Measurements from ENCODE around the gene MYO1F. TPM values are rescaled to one million over a fixed set of nuclear protein-coding genes. Genes with fewer than 3 reads are reported as not detected.

MYO1F gene
- total RNA-seq, 4 donors from 2014 or later, result 20.3 to 61.5 (median 21.7) TPM

DNA sequence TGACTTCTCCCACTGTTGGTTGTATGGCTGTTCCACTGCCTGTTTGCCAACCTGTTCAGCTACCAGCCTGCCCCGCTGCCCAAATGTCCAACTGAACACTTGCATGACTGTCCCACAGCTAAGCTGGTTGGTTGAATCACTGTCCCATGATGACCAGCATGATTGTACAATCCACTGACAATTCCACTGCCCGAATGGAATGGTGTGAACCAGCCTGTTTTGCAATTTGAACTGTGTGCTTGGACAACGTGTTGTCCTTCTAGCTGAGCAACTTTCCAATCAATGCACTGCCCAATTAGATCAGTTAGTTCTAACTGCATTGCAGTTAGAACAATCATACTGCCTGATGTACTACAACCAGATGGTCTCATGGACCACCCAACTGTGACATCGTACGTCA lies 24.6 kb upstream of the MYO1F start:
- 75 to 95% methylated on average over 5 of the region's 5 CpGs for WGBS, 2 donors
- Histone ChIP-seq H3K27me3 (no peaks in the 10 kb centered on the region), H3K4me1 (peaks cover 0 to 1% (median 0%) of the 10 kb centered on the region in 4 donors), H3K4me3 (no peak overlapping the region), H3K27ac (no peak overlapping the region), H3K9me3 (peaks cover 0 to 9% (median 0%) of the 10 kb centered on the region in 4 donors), H3K36me3 (peaks cover 0 to 88% (median 0%) of the 10 kb centered on the region in 3 donors)
- DNase-seq (ENCODE audit: low spot score in 2 of 2), result no peak
- TF ChIP-seq EP300 (IDR thresholded peaks at IDR 0.05) (no peak), POLR2A (IDR thresholded peaks at IDR 0.05) (no peak)
- TF ChIP-seq, protein P1, sequence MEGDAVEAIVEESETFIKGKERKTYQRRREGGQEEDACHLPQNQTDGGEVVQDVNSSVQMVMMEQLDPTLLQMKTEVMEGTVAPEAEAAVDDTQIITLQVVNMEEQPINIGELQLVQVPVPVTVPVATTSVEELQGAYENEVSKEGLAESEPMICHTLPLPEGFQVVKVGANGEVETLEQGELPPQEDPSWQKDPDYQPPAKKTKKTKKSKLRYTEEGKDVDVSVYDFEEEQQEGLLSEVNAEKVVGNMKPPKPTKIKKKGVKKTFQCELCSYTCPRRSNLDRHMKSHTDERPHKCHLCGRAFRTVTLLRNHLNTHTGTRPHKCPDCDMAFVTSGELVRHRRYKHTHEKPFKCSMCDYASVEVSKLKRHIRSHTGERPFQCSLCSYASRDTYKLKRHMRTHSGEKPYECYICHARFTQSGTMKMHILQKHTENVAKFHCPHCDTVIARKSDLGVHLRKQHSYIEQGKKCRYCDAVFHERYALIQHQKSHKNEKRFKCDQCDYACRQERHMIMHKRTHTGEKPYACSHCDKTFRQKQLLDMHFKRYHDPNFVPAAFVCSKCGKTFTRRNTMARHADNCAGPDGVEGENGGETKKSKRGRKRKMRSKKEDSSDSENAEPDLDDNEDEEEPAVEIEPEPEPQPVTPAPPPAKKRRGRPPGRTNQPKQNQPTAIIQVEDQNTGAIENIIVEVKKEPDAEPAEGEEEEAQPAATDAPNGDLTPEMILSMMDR (IDR thresholded peaks at IDR 0.05), result no peak

DNA sequence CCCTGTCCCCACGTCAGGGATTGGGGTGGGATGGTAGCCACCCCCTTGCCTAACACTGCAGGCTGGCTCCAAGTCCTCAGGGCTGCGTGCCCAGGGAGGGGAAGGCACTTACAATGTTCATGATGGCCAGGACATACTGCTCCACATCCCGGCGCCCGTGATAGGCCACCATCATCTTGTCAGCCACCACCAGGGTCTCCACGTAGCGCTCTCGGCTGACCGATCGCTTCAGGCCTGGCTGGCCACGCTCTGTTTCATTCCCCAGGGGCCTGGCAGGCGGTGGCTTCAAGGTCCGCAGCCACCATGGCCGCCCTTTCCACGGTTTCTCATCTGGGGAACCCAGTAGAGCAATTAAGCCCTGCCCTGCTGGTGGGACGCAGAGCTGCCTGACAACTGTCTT lies 23.6 kb upstream of the MYO1F start:
- Histone ChIP-seq H3K9me3 (peaks cover 0 to 9% (median 0%) of the 10 kb centered on the region in 4 donors), H3K4me1 (peaks cover 0 to under 1% (median 0%) of the 10 kb centered on the region in 4 donors), H3K27ac (no peak overlapping the region), H3K36me3 (peaks cover 0 to 94% (median 0%) of the 10 kb centered on the region in 3 donors), H3K27me3 (no peaks in the 10 kb centered on the region), H3K4me3 (no peak overlapping the region)
- 97 to 99% methylated on average over 5 to 16 of the region's 16 CpGs for WGBS, 2 donors
- TF ChIP-seq EP300 (IDR thresholded peaks at IDR 0.05), result no peak
- DNase-seq (ENCODE audit: low spot score in 2 of 2), result no peak

DNA sequence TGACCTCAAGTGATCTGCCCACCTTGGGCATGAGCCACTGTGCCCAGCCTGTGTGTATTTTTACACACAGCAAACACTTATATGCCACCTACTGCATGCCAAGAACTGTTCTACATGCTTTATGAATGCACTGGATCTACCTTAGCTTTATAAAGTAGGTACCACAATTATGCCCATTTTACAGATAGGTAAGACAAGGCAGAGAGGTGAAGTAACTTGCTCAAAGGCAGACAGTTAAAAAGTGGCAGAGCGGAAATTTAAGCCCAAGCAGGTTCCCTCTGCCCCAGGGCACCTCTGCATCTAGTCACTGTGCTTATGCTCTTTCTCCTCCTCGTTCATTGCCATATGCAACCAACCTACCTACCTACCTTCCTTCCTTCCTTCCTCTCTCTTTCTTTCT lies 22.8 kb upstream of the MYO1F start:
- WGBS, 2 donors, result 96 to 100% methylated on average over 2 of the region's 2 CpGs
- TF ChIP-seq, protein P1 (IDR thresholded peaks at IDR 0.05), result no peak
- TF ChIP-seq POLR2A (IDR thresholded peaks at IDR 0.05), result no peak
- TF ChIP-seq EP300 (IDR thresholded peaks at IDR 0.05), result no peak
- peaks cover 0 to 94% (median 0%) of the 10 kb centered on the region in 3 donors for H3K36me3 ChIP-seq
- H3K27me3 ChIP-seq, result no peaks in the 10 kb centered on the region
- H3K4me1 ChIP-seq, result peaks cover 0 to 8% (median 0%) of the 10 kb centered on the region in 4 donors
- H3K27ac ChIP-seq, result no peak overlapping the region
- H3K4me3 ChIP-seq, result no peak overlapping the region
- H3K9me3 ChIP-seq, result peaks cover 0 to 6% (median 0%) of the 10 kb centered on the region in 4 donors
- no peak for DNase-seq (ENCODE audit: low spot score in 2 of 2)

DNA sequence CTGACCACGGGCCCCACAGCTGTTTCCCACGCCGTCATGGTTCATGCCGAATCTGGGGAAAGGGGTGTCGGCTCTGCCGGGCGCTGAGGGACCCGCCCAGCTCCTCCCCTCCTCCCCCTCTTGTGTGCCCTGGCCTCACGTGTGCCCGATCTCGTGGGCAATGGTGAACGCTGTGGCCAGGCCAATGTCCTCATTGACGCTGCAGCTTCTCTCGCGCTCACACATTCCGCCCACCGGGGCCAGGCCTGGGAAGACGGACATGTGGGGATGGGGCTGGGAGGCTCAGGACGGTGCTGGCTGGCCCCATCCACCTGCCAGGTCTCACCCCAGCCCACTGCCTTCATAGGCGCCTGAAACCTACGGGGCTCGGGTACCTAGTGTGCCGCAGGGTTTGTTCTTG lies 18.9 kb upstream of the MYO1F start:
- Histone ChIP-seq H3K4me1 (peaks cover 0 to 36% (median 8%) of the 10 kb centered on the region in 4 donors), H3K27ac (no peak overlapping the region), H3K4me3 (no peak overlapping the region), H3K36me3 (peaks cover 0 to 64% (median 0%) of the 10 kb centered on the region in 3 donors), H3K27me3 (no peaks in the 10 kb centered on the region), H3K9me3 (peaks cover 0 to 6% (median 0%) of the 10 kb centered on the region in 4 donors)
- DNase-seq (ENCODE audit: low spot score in 2 of 2), result no peak
- WGBS, 2 donors, result 84 to 92% methylated on average over 23 of the region's 23 CpGs
- TF ChIP-seq EP300 (IDR thresholded peaks at IDR 0.05) (no peak), POLR2A (IDR thresholded peaks at IDR 0.05) (no peak)
- TF ChIP-seq, protein P1 (IDR thresholded peaks at IDR 0.05), result no peak

DNA sequence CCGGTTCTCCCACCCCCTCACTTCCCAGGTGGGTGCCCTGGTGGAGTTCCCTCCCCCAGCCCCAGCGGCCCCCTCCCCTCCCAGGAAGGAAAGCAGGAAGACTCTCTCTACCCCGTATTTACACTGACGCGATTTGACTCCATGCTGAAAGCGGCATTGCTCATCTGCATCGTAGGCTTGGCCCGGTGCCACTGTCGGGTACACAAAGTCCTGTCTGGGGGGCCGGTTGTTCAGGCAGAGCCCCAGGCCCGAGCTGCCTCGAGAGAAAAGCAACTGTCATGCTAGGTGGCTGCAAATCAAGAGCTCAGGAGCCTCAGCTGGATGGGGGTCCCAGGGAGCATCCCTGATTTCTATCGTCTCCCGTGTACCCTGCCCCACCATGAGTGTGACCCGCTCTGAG lies 18.4 kb upstream of the MYO1F start:
- Histone ChIP-seq H3K4me1 (peaks cover 0 to 36% (median 8%) of the 10 kb centered on the region in 4 donors), H3K9me3 (peaks cover 0 to 6% (median 0%) of the 10 kb centered on the region in 4 donors), H3K36me3 (peaks cover 0 to 59% (median 0%) of the 10 kb centered on the region in 3 donors), H3K4me3 (no peak overlapping the region), H3K27me3 (no peaks in the 10 kb centered on the region), H3K27ac (no peak overlapping the region)
- DNase-seq (ENCODE audit: low spot score in 2 of 2), result no peak
- 72 to 82% methylated on average over 14 to 15 of the region's 15 CpGs for WGBS, 2 donors
- TF ChIP-seq, protein P1 (IDR thresholded peaks at IDR 0.05), result no peak
- TF ChIP-seq EP300 (IDR thresholded peaks at IDR 0.05) (no peak), POLR2A (IDR thresholded peaks at IDR 0.05) (no peak)

Measured in tibial nerve (tissue), 4 donors.